Muscle of back (tissue), 13 donors: ENCODE results near the gene GPR6. TPM values are rescaled to one million over a fixed set of nuclear protein-coding genes. Genes with fewer than 3 reads are reported as not detected.
A peak's percentile ranks its signal among the peaks of the same experiment; 100 is the strongest.

Experiments used
- DNase-seq, 3 donors: peaks; one replicate each; pipeline versions ENCODE4 v3.0.0 to v3.0.0-alpha.2; 2013
- long read RNA-seq, 9 donors: transcript quantifications; one replicate each; lab custom pipeline, GENCODE V29; 2026
- polyA plus RNA-seq, 10 donors: library from polyadenylated mRNA; unstranded; fragments of 120-200 nt; gene quantifications; one replicate each; pipeline ENCODE4 v1.2.1, GENCODE V29; 2013; ENCODE audit not compliant: insufficient read length in 10 of 10

The GPR6 gene
- polyA plus RNA-seq = not detected
- long read RNA-seq, donor 1 = 0 reads
- long read RNA-seq, donor 2 = 0 reads
- long read RNA-seq, donor 3 = 0 reads
- long read RNA-seq, donor 4 = 0 reads
- long read RNA-seq, donor 5 = 0 reads
- long read RNA-seq, donor 6 = 0 reads
- long read RNA-seq, donor 7 = 0 reads
- long read RNA-seq, donor 8 = 0 reads
- long read RNA-seq, donor 9 = 0 reads

DNA sequence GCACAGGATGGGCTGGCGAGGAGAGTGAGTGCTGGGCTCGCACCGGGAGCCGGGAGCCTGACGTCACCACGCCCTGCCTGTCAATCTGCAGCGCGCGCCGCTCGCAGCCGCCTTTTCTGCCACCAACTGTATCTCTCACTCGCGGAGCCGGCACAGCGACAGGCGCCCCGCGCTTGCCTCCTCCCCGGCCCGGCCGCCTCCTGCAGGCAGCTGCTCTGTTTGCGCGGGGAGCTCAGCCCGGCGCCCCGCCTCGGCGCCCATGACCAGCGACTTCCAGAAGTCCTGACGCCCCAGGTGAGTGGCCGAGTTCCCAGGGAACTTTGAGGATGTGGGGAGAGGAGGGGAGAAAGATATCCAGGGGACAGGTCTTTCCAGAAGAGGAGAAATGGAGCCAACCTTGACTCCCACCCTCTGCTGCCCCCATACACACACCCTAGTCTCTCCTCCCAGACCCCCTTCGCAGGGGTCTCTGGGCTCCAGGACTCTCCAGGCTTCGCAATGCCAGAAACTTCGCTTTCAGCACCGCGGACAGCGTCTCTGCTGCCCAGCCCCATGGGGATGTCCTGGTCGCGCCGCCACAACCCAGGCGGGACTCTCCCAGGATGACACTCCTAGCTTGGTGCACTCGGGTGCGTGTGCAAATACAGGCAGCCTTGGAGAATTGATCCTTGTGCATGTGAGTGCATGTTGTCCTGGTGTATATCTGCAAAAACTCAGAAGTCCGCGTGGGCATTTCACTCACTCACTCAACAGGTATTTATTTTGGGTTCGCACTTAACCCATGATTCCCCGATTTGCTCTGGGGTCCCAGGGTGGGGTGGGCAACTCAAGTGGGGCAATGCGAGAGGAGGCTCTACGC, at the start of gene GPR6:
Gene GPR6 (plus strand): TSS at position 138 of the 859 bp plus-strand sequence. CDS start 802 bp downstream, outside the sequence.
- DNase-seq = peak; percentile 37 to 80 (median 65)

DNA sequence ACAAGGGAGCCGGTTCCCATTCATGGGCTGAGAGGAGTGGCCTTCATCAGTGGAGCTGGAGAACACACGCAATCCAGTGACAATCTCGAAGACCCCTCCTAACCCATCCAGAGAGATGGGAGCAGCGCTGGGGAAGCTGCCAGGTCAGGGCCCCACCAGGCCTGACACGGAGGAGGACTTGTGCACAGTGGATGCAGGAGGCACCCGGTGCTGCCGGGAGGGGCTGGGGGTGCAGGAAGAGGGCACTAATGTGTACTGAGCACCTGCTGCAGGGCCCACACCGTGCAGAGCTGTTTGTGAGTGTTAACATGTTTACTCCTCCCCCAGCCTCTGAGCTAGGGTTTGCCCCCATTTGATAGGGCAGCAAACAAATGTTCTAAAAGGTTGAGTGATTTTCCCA, 43.8 kb upstream of the GPR6 start:
- no peak for DNase-seq

DNA sequence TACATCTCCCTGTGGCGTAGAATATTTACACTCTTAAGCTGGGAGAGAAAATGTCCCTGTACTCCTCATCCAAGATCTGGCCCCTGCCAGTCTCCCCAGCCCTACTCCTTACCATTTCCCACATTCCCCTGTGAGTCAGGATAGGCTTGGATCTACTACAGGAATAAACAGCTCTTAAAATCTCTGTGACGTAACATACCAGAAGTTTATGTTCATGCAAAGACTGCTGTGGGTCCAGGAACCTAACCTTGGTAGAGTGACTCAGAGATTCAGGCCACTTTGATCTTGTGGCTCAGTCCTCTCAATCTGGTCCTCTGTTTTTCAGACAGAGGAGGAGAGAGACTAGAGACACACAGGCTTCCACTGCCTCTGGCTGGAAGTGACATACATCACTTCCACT, 38.5 kb upstream of the GPR6 start:
- no peak for DNase-seq

DNA sequence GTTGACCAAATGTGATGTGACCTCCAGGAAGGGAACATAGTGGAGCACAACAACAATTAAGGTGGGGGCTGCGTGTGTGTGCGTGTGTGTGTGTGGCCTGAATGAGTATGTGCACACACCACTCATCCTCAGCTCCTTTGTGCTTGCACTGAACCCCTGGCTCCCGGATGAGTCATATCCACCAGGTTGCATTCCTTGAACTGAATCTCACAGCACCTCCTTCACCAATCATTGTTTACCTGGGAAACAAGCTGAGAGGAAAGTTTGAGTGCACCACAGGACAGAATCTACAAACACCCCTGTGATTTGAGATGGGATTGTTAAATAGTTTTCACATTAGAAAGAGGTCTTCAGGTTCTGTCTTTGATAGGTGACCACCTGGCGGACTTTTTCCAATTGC, 33.7 kb upstream of the GPR6 start:
- no peak for DNase-seq

DNA sequence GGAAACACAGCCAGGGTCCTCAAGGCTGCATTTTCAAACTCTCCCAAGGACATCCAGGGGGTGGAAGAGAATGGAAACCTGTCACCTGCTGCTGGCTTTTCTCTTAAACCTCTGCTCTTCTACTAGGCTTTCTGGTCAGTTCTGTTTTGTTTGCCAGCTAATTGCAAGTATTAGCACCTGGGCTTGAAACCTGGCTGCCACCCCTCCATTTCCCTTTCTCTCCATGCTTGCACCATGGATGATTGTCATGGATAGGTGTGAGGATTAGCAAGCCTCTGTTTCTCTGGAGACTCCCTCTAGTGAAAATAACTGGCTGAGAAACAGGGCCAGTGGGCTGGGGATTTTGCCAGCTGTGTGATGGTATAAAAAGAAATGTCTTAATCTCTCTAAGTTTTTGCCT, 33.0 kb upstream of the GPR6 start:
- no peak for DNase-seq

DNA sequence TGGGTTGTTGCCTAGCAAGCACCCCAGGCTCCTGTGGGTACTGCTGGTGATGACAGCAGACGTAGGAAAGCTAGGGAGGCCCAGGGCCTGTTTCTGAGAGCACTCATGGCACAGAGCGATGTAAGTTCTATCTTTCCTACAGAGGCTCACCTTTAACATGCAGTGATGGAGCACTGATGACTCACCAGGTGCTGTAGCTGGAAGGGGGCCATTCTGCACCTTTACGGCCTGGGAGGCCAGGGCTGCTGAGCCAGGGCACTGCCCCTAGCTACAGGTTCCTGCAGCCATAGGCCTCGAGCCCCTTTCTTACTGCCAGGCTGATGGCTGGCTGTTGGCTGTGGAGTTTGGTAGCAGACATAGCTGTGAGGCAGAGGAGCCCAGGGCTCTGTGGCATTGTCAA, 31.1 kb upstream of the GPR6 start:
- no peak for DNase-seq

DNA sequence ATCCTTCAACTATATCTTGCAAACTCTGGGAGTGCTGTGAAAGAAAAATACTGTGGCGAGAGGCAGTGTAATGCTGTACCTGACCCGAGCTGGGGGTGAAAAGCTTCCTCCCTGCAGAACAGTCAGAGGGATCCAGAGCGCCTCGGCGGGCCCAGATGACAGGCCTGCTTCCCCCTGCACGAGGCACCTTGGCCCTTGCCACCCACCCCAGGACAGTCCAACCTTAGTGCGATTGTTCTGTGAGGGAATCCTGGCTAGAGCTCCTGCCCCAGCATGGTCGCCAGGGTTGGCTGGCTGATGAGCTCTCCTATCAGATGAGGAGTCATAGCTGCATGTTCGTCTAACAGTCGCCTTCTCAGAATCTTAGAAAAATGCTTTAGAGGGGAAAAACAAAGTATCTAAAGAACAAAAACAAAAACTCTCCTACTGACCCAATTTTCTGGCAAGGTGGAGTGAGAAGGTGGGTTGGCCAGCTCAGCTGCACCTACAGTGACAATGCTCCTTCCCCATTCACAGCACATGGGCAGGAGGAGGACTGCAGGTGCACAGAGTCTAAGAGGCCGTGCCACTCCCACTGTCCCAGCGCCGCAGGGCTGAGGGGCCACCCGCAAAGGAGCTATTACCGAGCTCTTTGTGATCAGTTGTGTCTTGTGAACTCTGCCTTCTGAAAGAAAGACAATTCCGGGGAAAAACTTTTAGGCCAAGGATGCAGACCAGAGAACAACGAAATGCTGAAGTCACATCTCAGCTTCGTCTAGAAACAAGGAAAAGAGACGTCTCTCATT, 28.6 kb upstream of the GPR6 start:
- DNase-seq = no peak

GRCh38 chr6:109955491-109955890, 22.6 kb upstream of the GPR6 start:
- DNase-seq = no peak

GRCh38 chr6:109958626-109959025, 19.5 kb upstream of the GPR6 start:
- no peak for DNase-seq

DNA sequence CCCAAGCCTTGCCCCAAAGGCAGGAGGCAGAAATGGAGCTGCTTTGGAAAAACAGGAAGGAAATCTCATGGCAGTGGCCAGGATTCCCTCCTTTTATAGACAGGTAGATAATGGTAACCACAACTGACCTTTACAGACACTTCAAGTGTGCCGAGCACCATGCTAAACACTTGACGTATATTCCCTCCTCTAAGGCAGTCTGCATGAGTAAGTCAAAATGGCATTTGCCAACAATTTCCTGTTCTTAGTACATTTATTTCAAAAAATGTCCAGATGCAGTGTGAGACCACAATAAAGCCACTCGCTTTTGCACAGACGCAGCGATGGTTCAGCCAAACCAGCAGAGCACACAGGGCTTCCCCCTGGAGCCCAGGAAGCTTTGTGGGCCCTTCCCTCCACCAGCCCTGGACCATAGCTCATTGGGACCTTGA, 16.5 kb upstream of the GPR6 start:
- DNase-seq = no peak

DNA sequence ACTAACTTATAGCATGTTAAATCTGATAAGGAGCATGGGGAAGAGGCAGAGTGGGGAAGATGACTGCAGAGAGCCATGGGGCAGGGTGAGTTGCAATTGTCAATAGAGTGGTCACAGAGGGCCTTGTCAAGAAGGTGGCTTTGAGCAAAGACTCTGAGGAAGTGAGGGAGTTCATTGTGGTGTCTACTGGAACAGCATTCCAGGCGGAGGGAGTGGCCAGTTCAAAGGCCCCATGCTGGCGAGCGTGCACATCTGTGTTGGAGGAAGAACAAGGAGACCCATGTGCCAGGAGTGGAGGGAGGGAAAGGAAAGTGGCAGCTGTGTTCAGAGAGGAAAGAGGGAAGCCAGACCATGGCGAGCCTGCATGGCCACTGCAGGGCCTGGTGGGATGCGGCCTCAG, 15.8 kb upstream of the GPR6 start:
- DNase-seq = no peak

DNA sequence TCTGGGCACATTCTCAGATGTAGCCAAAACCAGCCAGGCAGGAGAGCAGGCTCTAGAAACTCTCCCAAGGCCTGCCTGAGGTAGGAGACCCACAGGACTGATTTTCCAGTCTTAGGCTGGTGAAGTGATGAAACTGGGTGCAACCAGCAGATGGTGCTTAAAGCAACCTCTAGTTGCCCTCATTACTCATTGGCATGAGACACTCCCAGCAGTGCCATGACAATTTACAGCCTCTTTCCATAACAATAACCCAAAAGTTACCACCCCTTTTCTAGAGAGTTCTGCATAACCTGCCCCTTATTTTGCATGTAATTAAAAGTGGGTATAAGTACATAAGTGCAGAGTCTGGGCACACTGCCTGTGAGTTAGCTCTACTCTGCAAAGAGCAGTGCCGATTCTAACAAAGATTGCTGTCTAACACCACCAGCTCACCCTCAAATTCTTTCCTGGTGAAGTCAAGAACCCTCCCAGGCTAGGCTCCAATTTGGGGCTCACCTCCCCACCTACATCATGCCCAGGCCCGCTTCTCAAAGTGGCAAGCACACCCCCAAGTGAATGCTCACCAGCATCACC, 14.4 kb upstream of the GPR6 start:
- no peak for DNase-seq

GRCh38 chr6:109964949-109965348, 13.2 kb upstream of the GPR6 start:
- DNase-seq = no peak

- no peak for DNase-seq
Observed at GRCh38 chr6:109966299-109966698, 11.8 kb upstream of the GPR6 start.

GRCh38 chr6:109977791-109978173, 329 bp upstream of the GPR6 start:
- DNase-seq = no peak

GRCh38 chr6:109979033-109979921, 1.2 kb downstream of the GPR6 start:
- no peak for DNase-seq

GRCh38 chr6:109984410-109984809, 6.3 kb downstream of the GPR6 start:
- DNase-seq = no peak

GRCh38 chr6:109987196-109987595, 9.1 kb downstream of the GPR6 start:
- no peak for DNase-seq

GRCh38 chr6:109991201-109992101, 13.3 kb downstream of the GPR6 start:
- DNase-seq = no peak

- DNase-seq = peak in 1 of 3 donors; percentile 4
Observed at GRCh38 chr6:109998159-109998785, 20.2 kb downstream of the GPR6 start.
